HG02571 (cell line): ENCODE measurements around the gene NTSR1.

ENCODE experiments used
- ATAC-seq: cut with Tn5 transposase; IDR thresholded peaks from one replicate; pipeline ENCODE4 v1.9.1; 2021; ENCODE audit warnings: mild to moderate bottlenecking, moderate library complexity; ENCODE audit not compliant: unreplicated experiment

NTSR1 gene

DNA sequence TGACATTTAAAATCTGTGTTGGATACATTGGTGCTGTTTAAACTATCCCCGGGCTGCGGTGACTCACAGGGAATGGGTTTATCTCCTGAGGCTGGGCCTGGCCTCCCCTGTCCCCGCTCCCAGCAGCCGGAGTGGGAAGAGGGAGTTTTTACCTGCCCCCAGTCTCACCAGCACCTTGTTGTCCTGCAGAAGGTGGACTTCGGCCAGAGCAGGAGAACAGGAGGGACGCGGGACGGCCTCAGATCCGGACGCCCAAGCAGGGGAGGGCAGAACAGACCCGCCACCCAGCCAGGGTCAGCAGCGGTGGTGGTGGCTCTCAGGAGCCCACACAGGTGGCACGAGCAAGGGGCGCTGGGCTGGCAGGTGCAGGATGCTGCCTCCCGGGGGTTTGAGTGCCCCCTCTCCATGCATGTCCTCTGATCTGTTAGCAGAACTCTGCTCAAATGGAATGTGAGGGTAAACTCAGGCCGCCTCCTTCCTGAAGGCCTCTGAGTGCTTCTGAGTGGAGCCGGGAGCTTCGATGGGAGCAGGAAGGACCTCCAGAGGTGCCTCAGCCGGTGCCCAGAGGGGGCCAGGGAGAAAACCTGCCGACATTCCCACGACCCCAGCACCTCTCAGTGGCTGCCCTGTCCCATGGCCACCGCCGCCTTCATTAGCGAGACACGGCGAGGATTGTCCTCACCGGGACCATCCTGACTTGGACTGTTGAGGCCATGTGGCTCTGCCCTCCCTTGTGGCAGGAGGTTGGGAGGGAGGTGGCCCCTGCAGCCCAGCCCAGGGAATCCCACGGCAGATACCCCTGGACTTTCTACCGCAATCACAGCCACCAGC, 44.2 kb downstream of the NTSR1 start:
- no peak for ATAC-seq

DNA sequence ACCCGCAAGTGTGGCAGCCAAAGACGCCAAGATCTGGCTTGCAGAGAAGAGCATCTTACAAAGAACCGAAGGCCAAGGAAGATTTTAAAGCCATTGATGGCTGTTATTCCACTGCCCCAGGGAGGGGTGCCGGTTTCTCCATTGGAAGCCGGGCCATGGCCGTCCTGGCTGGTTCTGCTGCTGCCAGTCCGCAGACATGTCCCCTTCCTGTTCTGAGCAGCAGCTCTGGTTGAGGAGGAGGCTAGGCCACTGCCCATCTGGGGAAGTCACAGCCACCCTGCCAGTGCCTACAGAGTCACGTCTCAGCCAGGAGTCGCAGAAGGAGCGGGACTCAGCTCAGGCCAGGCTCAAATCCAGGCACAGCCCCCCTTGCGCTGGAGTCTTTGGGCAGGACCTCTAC, 45.0 kb downstream of the NTSR1 start:
- ATAC-seq: no peak

DNA sequence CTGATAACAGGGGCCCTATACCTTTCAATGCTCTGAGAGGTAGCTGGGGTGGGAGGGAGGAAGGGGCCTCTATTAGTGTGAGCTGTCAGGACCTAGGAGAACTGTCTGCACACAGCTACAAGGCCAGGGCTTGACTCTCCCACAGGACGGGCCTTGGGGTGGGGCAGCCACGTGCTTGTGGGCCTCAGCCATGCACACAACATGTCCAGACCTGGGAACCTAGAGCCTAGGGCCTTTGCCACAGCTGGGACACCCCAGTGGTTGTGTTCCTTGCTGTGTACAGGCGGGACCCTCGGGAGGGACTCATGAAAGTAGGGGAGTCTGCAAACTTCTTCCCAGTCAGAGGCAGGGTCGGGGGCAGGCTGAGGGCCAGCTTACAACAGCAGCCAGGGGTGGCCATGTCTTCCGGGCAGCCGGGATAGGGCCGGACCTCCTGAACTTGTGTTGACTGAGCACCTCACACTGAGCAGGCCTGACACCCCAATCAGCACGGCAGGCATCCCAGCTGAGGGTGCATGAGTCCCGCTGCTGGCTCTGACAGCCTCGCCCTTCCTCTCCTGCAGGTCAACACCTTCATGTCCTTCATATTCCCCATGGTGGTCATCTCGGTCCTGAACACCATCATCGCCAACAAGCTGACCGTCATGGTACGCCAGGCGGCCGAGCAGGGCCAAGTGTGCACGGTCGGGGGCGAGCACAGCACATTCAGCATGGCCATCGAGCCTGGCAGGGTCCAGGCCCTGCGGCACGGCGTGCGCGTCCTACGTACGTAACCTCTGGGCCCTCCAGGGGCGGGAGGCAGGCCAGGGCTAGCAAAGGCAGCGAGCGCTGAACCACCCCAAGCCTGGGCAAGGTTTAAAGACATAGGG, 45.7 kb downstream of the NTSR1 start:
- ATAC-seq: no peak

DNA sequence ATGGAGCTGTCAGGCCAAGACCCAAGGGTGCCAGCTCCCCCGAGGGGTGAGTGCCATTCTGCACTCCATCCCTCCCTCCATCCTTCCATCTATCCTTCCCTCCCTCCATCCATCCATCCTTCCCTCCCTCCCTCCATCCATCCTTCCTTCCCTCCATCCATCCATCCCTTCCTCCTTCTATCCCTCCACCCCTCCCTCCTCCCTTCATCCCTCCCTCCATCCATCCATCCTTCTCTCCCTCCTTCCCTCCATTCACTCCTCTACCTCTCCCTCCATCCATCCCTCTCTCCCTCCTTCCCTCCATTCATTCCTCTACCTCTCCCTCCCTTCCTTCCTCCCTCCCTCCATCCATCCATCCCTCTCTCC, 46.3 kb downstream of the NTSR1 start:
- ATAC-seq: no peak

DNA sequence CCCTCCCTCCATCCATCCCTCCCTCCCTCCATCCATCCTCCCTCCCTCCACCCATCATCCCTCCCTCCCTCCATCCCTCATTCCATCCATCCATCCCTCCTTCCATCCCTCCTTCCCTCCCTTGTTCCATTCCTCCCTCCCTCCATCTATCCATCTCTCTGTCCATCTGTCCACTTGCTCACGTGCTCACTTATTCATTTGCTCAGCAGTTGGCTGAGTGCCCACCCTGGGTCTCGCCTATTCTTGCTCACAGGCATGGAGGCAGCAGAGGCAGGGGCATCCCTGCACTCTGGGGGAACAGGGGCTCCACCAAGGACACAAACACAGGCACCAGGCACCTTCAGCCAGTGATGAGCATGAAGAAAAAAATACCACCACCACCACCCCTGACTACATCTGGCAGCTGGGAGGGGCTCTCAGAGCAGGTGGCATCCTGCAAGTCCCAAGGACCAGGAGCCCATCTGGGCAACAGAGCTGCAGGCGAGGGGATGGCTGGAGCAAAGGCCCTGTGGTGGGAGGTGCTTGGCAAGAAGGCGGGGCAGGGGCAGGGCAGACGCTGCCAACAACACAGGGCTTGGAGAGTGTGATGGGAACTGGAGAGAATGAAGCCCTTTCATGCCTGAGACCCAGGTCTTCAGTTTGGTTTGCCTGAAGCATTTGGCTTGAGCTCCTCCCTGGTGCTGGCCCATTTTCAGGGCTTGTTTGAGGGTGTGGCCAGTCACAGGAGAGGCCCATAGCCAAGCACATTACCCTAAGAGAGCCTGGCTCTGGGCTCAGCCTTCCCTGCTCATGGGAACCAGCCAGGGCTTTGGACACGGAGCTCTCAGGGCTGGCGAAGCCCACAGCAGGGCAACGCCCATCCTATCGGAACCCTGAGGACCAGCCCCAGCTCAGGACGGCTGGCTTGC, 47.4 kb downstream of the NTSR1 start:
- ATAC-seq: no peak

DNA sequence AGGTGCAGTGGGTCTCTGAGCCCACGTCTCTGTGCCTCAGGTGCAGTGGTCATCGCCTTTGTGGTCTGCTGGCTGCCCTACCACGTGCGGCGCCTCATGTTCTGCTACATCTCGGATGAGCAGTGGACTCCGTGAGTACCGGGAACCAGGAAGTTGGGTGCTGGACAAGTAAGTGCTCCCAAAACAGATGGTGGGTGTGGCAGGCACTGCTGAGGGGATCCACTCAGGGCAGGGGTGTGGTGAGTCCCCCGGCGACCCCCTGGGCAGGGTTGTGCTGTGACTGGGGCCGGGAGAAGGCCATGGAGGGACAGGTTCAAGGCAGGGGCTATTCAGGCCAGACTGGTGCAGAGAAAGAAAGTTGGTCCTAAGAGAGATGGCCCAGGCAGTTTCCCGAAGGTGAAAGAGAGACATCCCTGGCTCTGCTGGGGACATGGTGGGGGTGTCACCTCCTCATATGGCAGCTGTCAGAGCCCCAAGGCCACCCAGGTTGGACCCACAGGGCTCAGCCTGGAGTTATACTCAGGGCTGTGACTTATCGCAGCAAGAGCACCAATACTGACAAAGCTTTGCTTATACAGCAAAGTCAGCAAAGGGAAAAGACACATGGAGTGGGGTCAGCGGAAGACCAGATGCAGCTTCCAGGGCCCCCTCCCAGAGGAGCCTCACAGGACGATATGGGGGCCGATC, 49.7 kb downstream of the NTSR1 start:
- ATAC-seq: no peak

DNA sequence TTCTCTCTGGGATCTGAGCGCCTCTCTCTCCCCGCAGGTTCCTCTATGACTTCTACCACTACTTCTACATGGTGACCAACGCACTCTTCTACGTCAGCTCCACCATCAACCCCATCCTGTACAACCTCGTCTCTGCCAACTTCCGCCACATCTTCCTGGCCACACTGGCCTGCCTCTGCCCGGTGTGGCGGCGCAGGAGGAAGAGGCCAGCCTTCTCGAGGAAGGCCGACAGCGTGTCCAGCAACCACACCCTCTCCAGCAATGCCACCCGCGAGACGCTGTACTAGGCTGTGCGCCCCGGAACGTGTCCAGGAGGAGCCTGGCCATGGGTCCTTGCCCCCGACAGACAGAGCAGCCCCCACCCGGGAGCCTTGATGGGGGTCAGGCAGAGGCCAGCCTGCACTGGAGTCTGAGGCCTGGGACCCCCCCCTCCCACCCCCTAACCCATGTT, 51.4 kb downstream of the NTSR1 start:
- ATAC-seq: no peak

DNA sequence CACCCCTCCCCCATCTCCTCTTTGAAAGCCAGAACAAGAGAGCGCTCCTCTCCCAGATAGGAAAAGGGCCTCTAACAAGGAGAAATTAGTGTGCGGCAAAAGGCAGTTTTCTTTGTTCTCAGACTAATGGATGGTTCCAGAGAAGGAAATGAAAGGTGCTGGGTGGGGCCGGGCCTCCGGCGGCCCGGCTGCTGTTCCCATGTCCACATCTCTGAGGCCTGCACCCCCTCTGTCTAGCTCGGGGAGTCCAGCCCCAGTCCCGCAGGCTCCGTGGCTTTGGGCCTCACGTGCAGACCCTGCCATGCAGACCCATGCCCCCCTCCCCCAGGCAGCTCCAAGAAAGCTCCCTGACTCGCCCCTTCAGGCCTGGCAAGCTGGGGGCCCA, 51.8 kb downstream of the NTSR1 start:
- ATAC-seq: no peak

DNA sequence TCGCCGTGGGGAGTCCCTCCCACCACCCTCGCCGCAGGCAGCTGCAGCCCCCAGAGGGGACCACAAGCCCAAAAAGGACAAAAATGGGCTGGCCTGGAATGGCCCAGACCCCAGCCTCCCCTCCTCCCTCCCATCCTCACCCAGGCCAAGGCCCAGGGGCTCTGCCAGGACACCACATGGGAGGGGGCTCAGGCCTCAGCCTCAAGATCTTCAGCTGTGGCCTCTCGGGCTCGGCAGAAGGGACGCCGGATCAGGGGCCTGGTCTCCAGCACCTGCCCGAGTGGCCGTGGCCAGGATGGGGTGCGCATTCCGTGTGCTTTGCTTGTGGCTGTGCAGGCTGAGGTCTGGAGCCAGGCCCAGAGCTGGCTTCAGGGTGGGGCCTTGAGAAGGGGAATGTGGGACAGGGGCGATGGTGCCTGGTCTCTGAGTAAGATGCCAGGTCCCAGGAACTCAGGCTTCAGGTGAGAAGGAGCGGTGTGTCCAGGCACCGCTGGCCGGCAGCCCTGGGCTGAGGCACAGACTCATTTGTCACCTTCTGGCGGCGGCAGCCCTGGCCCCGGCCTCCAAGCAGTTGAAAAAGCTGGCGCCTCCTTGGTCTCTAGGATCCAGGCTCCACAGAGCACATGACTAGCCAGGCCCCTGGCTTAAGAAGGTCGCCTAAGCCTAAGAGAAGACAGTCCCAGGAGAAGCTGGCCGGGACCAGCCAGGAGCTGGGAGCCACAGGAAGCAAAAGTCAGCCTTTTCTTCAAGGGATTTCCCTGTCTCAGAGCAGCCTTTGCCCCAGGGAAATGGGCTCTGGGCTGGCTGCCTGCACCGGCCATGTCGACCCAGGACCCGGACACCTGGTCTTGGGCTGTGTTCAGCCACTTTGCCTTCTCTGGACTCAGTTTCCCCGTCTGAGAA, 52.5 kb downstream of the NTSR1 start:
- ATAC-seq: no peak

DNA sequence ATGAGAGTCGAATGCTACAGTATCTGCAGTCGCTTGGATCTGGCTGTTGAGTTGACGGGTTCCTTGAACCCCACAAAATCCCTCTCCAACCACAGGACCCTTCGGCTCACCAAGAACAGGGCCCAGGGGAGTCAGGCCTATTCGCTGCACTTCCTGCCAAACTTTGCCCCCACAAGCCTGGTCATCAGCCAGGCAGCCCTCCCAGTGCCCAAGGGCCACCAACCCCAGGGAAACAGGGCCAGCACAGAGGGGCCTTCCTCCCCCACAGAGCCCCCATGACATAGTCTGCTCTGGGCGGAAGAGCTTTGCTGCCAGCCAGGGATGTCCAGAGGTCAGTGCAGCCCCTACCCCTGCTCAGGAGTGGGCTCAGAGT, 53.1 kb downstream of the NTSR1 start:
- ATAC-seq: no peak

DNA sequence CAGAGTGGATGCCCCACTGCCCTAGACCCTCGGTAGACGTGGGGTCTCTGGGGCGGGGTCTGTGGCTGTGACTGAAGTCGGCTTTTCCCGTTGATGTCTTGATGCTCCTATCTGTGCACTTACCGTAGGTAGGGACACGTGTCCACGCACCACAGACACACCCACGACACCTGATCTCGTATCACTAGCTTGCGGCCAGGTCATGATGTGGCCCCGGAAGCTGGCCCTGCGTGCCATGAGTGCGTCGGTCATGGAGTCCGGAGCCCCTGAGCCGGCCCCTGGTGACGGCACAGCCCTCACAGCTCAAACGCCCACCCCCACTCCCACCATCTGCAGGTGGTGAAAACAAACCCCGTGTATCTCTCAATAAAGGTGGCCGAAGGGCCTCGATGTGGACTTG, 53.7 kb downstream of the NTSR1 start:
- no peak for ATAC-seq

DNA sequence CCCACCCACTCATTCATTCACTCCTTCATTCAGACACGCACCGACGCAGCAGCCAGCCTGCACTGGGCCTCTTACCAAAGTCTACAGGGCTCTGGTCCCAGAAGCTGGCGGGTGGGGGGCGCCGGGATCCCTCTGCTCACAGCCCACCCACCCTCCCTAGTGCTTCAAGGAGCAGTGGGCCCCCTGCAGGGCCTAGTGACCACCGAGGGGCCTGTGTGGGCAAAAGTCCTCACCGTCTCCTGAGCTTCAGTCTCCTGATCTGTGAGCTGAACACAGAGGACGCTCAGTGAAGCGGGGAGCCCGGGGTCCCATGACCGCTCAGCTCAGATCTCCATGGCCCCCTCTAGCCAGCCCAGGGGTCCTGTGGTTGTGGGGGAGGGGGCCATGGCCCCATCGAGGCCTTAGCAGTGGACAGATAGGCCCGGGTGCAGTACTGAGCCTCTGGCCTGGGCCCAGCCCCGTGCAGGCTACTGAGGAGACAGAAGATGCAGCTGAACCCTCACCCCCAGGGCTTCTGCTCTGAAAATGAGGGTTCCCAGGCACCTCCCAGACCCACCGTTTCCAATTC, 54.2 kb downstream of the NTSR1 start:
- no peak for ATAC-seq

DNA sequence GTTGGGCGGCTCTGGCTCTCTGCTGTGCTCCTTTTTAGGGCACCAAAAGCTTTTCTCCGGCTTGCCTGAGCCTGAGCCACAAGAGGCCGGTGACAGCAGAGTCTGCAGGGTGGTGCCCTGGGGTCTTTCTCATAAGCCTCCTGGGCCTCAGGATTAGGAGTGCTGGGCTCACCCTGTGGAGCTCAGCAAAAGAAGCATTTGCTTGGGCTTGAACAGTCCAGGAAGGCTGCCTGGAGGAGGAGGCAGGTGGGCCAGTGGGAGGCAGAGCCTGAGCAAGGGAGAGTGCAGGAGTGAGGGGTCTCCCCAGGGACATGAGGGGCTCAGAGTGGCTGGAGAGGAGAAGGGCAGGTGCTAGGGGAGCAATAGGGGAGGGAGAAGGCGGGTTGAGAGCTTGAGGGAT, 54.8 kb downstream of the NTSR1 start:
- no peak for ATAC-seq

DNA sequence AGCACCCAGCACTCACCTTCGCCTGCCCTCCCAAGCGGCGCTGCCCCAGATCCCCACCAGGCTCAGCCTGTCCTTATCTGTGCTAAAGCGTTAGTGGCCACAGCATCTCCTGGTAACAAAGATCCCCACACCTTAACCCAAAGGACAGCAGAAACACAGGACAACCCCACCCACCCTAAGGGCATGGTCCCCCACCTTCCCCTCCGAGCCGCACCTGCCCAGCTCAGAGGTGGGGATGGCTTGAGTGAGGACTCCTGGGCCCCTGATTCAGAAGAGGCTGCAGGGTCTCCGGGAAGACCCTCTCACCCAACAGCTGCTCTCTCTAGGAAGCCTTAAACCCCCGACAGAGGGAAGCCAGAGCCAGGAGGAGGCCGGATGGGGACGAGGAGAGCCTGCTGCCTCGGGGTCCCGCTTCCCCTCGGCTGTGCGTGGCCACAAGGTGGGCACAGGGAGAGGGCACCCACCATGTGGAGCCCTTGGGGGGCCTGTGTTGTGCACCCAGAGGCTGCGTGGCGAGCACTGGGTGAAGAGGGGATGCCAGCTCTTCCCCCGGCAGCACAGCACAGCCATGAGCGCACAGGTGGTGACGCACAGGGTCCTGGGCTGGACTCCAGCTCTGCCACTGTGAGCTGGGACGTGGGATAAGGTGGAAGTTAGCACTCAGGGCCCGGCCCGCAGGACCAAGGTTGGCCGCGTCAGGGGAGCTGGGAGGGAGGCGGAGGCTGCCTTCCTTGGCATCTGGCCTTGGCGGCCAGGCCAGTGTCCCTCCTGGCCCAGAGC, 55.7 kb downstream of the NTSR1 start:
- ATAC-seq: no peak

DNA sequence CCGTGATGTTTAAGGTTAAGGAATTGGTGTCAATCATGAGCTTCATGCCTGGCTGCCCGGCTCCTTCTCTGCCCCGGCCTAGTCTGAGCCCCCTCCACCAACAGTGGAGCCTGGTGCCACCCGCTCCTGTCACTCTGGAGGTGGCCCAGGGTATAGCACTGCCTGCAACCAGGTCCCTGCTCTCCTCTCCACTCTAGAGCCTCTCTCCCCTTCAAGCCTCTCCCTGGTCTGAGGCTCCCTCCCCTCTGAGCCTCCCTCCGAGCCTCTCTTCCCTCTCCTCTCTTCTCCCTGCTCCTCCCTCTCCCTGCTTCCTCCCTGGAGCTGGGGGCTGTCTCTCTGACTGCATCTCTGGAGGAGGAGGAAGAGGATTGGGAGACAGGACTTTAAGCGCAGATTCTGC, 56.4 kb downstream of the NTSR1 start:
- no peak for ATAC-seq

DNA sequence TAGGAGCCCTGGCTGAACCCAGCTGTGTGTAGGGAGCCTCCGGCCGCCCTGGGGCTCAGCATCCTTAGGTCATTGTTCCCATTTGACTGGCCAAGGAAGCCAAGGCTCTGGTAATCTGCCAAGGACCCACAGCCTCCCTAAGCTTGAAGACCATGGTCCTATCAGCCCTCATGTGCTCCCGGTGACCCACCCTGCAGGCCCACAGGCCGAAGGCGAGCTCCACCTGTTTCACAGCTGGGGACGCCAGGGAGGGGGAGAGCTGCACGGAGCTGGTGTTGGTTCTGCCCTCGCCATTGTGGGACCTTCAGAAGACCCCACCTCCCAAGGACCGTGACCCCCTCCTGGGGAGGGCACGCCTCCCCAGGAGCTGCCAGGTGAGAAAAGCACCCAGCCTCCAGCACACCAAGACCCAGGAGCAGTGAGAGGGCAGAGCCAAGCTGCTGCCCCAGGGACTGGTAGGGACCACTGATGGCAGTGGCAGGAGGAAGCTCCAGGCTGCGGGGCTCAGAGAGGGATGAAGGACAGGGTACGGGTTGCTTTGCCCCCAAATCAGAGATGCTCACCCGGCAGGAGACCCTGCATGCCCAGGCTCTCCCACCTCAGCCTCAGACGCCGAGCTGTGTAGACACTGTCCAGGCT, 56.9 kb downstream of the NTSR1 start:
- ATAC-seq: no peak

DNA sequence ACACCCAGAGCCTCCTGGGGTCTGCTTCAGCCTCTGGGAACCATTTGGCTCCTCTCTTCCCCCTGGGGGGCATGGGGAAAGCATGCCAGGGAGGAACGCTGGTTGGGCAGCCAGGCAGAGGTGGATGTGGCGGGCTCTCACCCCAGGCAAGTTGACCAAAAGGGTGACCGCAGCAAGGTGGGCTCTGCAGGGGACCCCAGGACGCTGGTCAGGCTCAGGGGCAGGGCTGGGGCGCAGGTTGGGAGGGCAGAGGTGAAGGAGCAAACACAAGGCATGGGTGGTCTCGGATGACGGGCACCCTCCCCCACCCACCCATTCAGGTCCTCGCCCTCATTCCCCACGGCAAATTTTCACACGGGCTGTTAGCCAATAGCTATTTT, 57.4 kb downstream of the NTSR1 start:
- ATAC-seq: no peak

DNA sequence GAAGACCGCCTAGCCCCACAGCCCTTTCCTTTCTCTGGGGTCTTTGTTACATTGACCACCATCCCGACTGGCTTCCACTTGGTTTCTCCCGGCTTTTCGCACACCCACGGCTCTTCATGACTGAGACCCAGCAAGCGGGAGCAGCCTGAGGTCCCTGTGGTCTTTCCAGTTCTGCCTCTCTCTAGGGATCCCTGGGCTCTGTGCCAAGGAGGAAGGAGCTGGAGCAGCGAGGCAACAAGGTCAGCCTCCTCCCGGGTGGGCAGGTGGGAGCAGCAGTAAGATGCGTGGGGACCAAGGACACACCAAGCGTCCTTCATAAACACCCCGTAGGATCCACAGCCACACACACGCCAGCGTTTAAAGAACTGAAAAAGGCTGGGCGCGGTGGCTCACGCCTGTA, 58.1 kb downstream of the NTSR1 start:
- no peak for ATAC-seq
